A549 (cell line): ENCODE data around the gene ZMYND8.

Experiments
- CEBPB ChIP-seq, 2 experiments: fragments of >200 bp in 1 of 2; sonication (Bioruptor Twin) in 1 of 2; formaldehyde crosslinking in 1 of 2; IDR thresholded peaks; 2 replicates each; pipeline ENCODE4 v1.6.1; 2012 to 2016
- EP300 ChIP-seq, 2 experiments: fragments of >200 bp; sonication (Bioruptor Twin); formaldehyde crosslinking; IDR thresholded peaks; 2 replicates in 1 of 2; 3 replicates in 1 of 2; pipeline ENCODE4 v1.6.1; 2016 to 2017
- KDM5A ChIP-seq: fragments of 200-600 bp; sonication (generic); IDR thresholded peaks from 2 replicates; pipeline ENCODE4 v1.6.1; 2016; ENCODE audit warnings: antibody characterized with exemption, mild to moderate bottlenecking
- RFX5 ChIP-seq: fragments of 450-650 bp; IDR thresholded peaks from 2 replicates; pipeline ENCODE4 v1.7.1; 2014; ENCODE audit warnings: antibody characterized with exemption, mild to moderate bottlenecking, moderate library complexity
- TF ChIP-seq, protein P1 (sequence below): fragments of 150-350 bp; IDR thresholded peaks from 2 replicates; pipeline ENCODE4 v1.6.1; 2014; ENCODE audit warnings: low read depth, mild to moderate bottlenecking, low read length

DNA sequence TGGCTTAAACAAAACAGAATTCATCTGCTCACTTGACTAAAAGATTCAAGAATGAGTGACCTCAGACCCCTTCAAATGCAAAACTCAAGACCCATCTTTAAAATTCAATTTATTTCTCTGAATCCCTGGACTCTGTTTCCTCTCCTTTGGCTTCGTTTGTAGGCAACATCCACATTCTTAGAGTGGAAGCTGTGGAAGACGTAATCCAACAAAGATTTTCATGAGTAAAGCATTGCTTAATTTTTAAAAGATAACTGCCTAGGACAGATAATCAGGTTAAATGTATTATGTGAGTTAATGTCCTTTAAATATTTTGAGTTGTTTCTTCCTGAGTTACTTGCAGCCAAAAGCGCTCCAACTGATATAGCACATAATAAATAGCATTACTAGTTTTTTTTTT, 164.5 kb downstream of the ZMYND8 start:
- no peak for TF ChIP-seq EP300 (IDR thresholded peaks at IDR 0.05)
- TF ChIP-seq, protein P1, sequence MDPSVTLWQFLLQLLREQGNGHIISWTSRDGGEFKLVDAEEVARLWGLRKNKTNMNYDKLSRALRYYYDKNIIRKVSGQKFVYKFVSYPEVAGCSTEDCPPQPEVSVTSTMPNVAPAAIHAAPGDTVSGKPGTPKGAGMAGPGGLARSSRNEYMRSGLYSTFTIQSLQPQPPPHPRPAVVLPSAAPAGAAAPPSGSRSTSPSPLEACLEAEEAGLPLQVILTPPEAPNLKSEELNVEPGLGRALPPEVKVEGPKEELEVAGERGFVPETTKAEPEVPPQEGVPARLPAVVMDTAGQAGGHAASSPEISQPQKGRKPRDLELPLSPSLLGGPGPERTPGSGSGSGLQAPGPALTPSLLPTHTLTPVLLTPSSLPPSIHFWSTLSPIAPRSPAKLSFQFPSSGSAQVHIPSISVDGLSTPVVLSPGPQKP: no peak
- TF ChIP-seq RFX5: no peak
- no peak for TF ChIP-seq CEBPB (IDR thresholded peaks at IDR 0.05)
- no peak for TF ChIP-seq KDM5A
